Endothelial cell of umbilical vein (primary cell): ENCODE measurements around the gene TSR3. TPM values are rescaled to one million over a fixed set of nuclear protein-coding genes. Genes with fewer than 3 reads are reported as not detected.
A peak's percentile ranks its signal among the peaks of the same experiment; 100 is the strongest.

Experiments used
- BruUV-seq: library from RNA; stranded (reverse); fragments of 400-500 nt; replicated peaks from 2 replicates; lab custom pipeline; 2021; lab: Mats Ljungman, UMichigan
- CTCF ChIA-PET: fragments of 300-600, 350-600 bp; sonication (Branson Sonifier 250); formaldehyde crosslinking; loops from one replicate; lab custom pipeline; 2021; ENCODE audit warnings: antibody characterized with exemption, inconsistent platforms; lab: Charles Lee
- POLR2A ChIA-PET: fragments of 300-600, 350-600 bp; sonication (Branson Sonifier 250); formaldehyde crosslinking; loops from one replicate; lab custom pipeline; 2021; ENCODE audit warnings: antibody characterized with exemption, inconsistent platforms; lab: Charles Lee
- DNase-seq: peaks from one replicate; pipeline ENCODE4 v3.0.0-alpha.2; 2011; ENCODE audit warnings: low read depth, low spot score
- FAIRE-seq: peaks from 2 replicates; lab custom pipeline; 2011; peaks lifted over from hg19 to GRCh38; lab: Jason Lieb, UNC
- H2AFZ ChIP-seq: 2 replicates; pipeline ENCODE4 v1.6.0; 2012; ENCODE audit warnings: low read depth, low read length, control low read depth, inconsistent platforms
- H3K27ac ChIP-seq: 2 replicates; pipeline ENCODE4 v1.5.1; 2011; ENCODE audit warnings: low read depth, mild to moderate bottlenecking, control low read depth, low read length, moderate library complexity; ENCODE audit not compliant: insufficient read depth
- H3K27me3 ChIP-seq, 2 experiments: 2 replicates each; pipeline versions ENCODE4 v1.6.0 to v1.6.1; 2011; ENCODE audit warnings: low read length in 2 of 2, mixed read lengths in 1 of 2; ENCODE audit not compliant: control insufficient read depth in 2 of 2, insufficient read depth in 2 of 2
- H3K36me3 ChIP-seq, 2 experiments: 2 replicates in 1 of 2; 3 replicates in 1 of 2; pipeline ENCODE4 v1.5.1; 2011; ENCODE audit warnings: low read length in 2 of 2, mild to moderate bottlenecking in 1 of 2, moderate library complexity in 1 of 2; ENCODE audit not compliant: control insufficient read depth in 2 of 2, insufficient read depth in 2 of 2; ENCODE audit errors: extremely low read depth in 1 of 2
- H3K4me1 ChIP-seq: 3 replicates; pipeline ENCODE4 v1.5.1; 2011; ENCODE audit warnings: mild to moderate bottlenecking, low read length; ENCODE audit not compliant: control insufficient read depth, insufficient read depth; ENCODE audit errors: extremely low read depth
- H3K4me2 ChIP-seq: 2 replicates; pipeline ENCODE4 v1.6.1; 2011; ENCODE audit warnings: low read length, control low read depth, mixed read lengths; ENCODE audit not compliant: insufficient read depth
- H3K4me3 ChIP-seq, 3 experiments: fragments of 200-600 bp in 1 of 3; sonication (generic), shearing (Covaris generic) in 1 of 3; replicated peaks in 1 of 3; 2 replicates each; pipeline ENCODE4 v1.5.1; 2011 to 2016; ENCODE audit warnings: control low read depth in 3 of 3, low read length in 3 of 3, mild to moderate bottlenecking in 2 of 3, inconsistent platforms in 1 of 3, low read depth in 1 of 3, moderate library complexity in 1 of 3; ENCODE audit not compliant: insufficient read depth in 1 of 3
- H3K79me2 ChIP-seq: 2 replicates; pipeline ENCODE4 v1.6.0; 2012; ENCODE audit warnings: low read length, inconsistent platforms; ENCODE audit not compliant: control insufficient read depth, insufficient read depth
- H3K9ac ChIP-seq: replicated peaks from 2 replicates; pipeline ENCODE3; 2011; ENCODE audit warnings: low read length, control low read depth; ENCODE audit not compliant: insufficient read depth; ENCODE audit errors: extremely low read depth
- H3K9me1 ChIP-seq: replicated peaks from 3 replicates; pipeline ENCODE4 v1.6.0; 2011; ENCODE audit warnings: mild to moderate bottlenecking, low read length; ENCODE audit not compliant: control insufficient read depth, insufficient read depth; ENCODE audit errors: extremely low read depth
- H3K9me3 ChIP-seq: replicated peaks from 2 replicates; pipeline ENCODE4 v1.5.1; 2012; ENCODE audit warnings: low read length, inconsistent platforms; ENCODE audit not compliant: control insufficient read depth, insufficient read depth
- H4K20me1 ChIP-seq: replicated peaks from 2 replicates; pipeline ENCODE3; 2011; ENCODE audit warnings: mild to moderate bottlenecking, low read length; ENCODE audit not compliant: control insufficient read depth, insufficient read depth; ENCODE audit errors: extremely low read depth
- EZH2 ChIP-seq: IDR thresholded peaks from 2 replicates; pipeline ENCODE4 v1.6.1; 2012; ENCODE audit warnings: borderline replicate concordance, low read depth, mild to moderate bottlenecking, moderate library complexity, low read length, inconsistent platforms; ENCODE audit not compliant: severe bottlenecking
- dilution Hi-C: fragments of 300-500 bp; cut with MboI; formaldehyde crosslinking; loops from one replicate; pipeline ENCODE4 v1.15.0; 2019; ENCODE audit warnings: low sequenced_read_pairs; ENCODE audit not compliant: extremely low pct_ligation_motif_present
- intact Hi-C: fragments of 100-400 bp; cut with micrococcal nuclease; formaldehyde crosslinking; loops from one replicate; pipeline ENCODE4 v1.10.0; 2022
- polyA plus RNA-seq, 4 experiments: library from polyadenylated mRNA; depleted of rRNA in 3 of 4; stranded (reverse) in 3 of 4; unstranded in 1 of 4; fragments of >200 nt; gene quantifications; 2 replicates each; pipeline versions ENCODE4 v1.2.1 to v1.2.3, GENCODE V29; 2011 to 2012; ENCODE audit warnings: missing spikeins in 1 of 4
- total RNA-seq: library from RNA; stranded (reverse); gene quantifications from 2 replicates; pipeline ENCODE4 v1.2.3, GENCODE V29; 2021
- TF ChIP-seq, protein P1 (sequence below): IDR thresholded peaks from 2 replicates; pipeline ENCODE4 v1.6.1; 2011; ENCODE audit not compliant: insufficient read depth, insufficient read length
- TF ChIP-seq, protein P2 (sequence below), 2 donors: IDR thresholded peaks; 1 replicate in 1 of 2; 2 replicates in 1 of 2; pipeline ENCODE4 v1.5.1; 2011; ENCODE audit warnings: low read length in 2 of 2, mild to moderate bottlenecking in 2 of 2, moderate library complexity in 2 of 2, control low read depth in 1 of 2, inconsistent platforms in 1 of 2, low read depth in 1 of 2; ENCODE audit not compliant: insufficient read depth in 1 of 2; ENCODE audit errors: extremely low read depth in 1 of 2

The TSR3 gene
- total and polyA plus RNA-seq, 2 donors (not counting 3 experiments of a cell fraction or from before 2014, with no cell fraction given): 65.4 to 82.7 TPM

DNA sequence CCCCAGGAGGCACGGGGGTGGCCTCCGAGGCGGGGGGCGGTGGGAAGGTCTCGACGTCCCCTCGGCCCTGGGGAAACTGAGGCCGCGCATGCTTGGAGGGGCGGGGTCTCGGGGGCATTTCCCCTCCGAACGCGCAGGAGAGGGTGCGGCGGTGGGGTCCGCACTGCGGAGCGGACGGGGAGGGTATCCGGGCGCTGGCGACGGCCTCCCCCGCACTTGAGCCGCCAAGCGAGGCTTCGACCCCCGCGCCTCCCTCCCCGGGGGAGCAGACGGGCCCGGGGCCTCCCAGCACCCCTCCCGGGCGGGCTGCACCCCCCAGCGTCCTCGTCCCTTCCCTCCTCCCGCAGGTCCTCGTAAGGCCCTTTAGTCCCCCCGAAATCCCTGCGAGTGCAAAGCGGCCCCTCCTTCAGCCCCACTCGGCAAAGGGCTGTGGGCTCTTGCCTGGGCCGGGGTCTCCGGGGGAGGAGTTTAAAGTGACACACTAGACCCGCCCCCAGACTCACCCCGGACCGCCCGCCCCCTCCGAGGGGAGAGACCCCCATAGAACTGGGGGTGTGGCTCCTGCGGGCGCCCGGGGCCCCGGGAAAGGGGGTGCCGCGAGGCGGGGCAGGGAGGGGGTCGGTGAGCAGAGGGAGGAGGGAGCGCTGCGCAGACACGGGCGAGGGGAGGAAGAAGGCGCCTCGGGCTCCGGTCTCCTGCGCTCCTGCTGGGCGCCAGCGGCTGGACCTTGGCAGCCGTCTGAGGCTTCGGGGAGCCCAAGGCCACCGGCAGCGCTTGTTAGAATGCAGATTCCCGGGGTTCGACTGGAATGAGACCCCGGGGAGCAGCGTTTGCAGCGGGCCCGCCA lies 17.6 kb downstream of the TSR3 start:
- DNase-seq (no peak), FAIRE-seq (no peak)
- H3K4me1 ChIP-seq: peaks cover 12% of the 10 kb centered on the region
- H2AFZ ChIP-seq: no peak overlapping the region
- H3K27me3 ChIP-seq: peaks cover 35 to 48% of the 10 kb centered on the region in 2 experiments
- dilution Hi-C loops: no loop called here
- no peak overlapping the region for H3K4me3 ChIP-seq
- H4K20me1 ChIP-seq: no peaks in the 10 kb centered on the region
- ChIA-PET CTCF (no interaction called here), POLR2A (no interaction called here)
- H3K79me2 ChIP-seq: no peaks in the 10 kb centered on the region
- H3K36me3 ChIP-seq: no peaks in the 10 kb centered on the region
- no peak overlapping the region for H3K4me2 ChIP-seq
- no peaks in the 10 kb centered on the region for H3K9me1 ChIP-seq
- intact Hi-C loops: no loop called here
- no peak overlapping the region for H3K27ac ChIP-seq
- H3K9me3 ChIP-seq: no peaks in the 10 kb centered on the region
- no peak overlapping the region for H3K9ac ChIP-seq
- peak; percentile 77 for TF ChIP-seq EZH2
- TF ChIP-seq, protein P1, sequence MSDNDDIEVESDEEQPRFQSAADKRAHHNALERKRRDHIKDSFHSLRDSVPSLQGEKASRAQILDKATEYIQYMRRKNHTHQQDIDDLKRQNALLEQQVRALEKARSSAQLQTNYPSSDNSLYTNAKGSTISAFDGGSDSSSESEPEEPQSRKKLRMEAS: no peak
- TF ChIP-seq, protein P2, sequence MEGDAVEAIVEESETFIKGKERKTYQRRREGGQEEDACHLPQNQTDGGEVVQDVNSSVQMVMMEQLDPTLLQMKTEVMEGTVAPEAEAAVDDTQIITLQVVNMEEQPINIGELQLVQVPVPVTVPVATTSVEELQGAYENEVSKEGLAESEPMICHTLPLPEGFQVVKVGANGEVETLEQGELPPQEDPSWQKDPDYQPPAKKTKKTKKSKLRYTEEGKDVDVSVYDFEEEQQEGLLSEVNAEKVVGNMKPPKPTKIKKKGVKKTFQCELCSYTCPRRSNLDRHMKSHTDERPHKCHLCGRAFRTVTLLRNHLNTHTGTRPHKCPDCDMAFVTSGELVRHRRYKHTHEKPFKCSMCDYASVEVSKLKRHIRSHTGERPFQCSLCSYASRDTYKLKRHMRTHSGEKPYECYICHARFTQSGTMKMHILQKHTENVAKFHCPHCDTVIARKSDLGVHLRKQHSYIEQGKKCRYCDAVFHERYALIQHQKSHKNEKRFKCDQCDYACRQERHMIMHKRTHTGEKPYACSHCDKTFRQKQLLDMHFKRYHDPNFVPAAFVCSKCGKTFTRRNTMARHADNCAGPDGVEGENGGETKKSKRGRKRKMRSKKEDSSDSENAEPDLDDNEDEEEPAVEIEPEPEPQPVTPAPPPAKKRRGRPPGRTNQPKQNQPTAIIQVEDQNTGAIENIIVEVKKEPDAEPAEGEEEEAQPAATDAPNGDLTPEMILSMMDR (IDR thresholded peaks at IDR 0.05; ENCODE audit: extremely low read depth in 1 of 2, insufficient read depth in 1 of 2, low read depth in 1 of 2, low read length in 2 of 2): no peak
- no TSS peak for BruUV-seq
